Measurements from ENCODE around the gene SAP30BP.

The SAP30BP gene

DNA sequence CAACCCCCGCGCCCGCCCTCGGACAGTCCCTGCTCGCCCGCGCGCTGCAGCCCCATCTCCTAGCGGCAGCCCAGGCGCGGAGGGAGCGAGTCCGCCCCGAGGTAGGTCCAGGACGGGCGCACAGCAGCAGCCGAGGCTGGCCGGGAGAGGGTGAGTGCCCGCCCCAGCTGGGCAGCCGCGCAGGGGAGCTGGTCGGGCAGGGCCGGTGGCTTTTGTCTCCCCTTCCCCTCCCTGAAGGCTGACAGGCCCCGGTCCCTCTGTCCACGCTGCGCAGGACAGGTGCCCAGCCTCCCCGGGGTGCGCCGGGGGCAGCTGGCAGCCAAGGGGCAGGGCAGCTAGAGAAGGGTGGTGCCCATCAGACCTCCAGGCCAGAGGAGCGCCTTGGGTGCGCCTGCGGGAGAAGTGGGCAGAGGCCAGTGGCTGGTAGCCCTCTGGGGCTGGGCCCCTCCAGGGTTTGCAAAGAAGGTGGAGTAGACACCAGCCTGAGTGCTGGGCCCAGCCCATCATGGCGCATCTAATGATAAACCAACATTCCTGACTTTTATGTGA is 54.4 kb downstream of the SAP30BP start:
- no peak for DNase-seq (ENCODE audit: low spot score)

DNA sequence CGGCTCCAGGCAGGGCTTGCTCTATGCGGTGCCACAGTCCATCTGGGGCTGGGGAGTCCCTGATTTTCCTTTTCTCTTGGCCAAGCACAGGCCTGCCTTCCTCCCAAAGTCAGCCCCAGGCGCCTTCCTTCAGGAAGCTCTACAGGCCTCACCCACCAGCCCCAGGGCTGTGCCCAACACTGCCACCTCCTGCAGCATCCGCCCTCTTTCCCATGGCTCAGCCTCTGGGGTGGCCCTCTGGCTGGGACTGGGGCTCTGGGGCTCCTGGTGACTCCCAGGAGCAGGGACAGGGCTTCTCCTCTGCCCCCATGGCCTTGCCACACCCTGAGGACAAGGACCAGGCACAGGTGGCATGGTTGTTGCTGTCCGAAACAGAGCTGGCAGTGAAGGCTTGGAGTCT is 54.9 kb downstream of the SAP30BP start:
- DNase-seq (ENCODE audit: low spot score), result peak; percentile 40

DNA sequence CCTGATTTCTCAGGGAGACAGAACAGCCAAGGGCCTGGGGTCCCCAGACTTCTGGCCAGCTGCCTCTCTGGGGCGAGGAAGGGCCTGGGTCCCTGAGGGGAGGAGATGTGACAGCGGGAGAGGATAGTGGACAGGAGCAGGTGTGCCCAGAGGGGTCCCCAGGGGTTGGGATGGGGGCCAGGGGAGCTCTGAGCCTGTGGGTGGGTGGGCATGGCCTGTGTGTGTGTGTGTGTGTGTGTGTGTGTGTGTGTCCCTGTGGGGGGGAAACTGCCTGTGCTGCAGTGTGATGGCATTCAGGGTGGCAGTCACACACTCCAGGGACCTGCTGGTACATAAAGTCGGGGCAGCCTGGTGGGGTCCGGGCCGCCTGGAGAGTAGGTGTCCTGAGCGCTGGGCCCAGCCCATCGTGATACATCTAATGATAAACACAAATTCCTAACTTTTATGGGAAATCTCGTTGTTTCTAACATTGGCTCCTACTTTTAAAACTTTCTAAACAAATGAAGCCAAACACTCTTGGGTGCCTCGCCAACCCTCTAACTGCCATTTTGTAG is 55.5 kb downstream of the SAP30BP start:
- no peak for DNase-seq (ENCODE audit: low spot score)

DNA sequence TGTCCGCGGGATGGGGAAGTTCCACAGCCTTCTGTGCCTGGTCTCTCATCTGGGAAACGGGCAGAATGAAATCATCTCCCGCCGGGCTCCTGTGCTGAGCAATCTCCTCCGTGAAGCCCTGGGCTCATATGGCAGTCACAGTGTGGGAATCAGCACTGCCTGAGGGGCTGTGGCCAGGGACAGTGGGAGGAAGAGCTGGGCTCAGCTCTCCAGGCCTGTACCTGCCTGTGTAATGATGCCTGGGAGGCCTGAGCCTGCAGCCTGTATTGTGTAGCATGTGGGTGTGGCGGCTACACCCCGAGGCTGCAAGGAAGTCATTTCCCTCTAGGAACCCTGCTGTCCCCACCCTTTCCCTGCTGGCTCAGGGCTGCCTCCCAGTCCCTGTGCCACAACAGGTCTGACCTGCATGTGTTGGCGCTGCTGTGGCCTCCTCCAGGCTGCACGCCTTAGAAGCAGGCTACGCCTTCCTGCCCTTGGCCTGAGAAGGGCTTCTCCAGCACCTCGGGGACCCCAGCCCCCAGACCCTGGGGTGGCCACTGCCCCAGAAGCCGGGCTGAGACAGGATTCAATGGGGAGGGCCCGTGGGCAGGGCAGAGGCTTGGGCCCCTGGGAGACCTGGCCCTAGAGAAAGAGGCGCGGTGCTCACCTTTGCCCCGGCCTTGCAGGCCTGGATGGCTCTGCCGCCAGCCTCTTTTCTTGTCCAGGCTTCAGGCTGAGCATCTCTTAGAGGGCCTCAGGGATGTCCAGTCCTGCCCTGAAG is 56.2 kb downstream of the SAP30BP start:
- DNase-seq (ENCODE audit: low spot score), result peak; percentile 42

DNA sequence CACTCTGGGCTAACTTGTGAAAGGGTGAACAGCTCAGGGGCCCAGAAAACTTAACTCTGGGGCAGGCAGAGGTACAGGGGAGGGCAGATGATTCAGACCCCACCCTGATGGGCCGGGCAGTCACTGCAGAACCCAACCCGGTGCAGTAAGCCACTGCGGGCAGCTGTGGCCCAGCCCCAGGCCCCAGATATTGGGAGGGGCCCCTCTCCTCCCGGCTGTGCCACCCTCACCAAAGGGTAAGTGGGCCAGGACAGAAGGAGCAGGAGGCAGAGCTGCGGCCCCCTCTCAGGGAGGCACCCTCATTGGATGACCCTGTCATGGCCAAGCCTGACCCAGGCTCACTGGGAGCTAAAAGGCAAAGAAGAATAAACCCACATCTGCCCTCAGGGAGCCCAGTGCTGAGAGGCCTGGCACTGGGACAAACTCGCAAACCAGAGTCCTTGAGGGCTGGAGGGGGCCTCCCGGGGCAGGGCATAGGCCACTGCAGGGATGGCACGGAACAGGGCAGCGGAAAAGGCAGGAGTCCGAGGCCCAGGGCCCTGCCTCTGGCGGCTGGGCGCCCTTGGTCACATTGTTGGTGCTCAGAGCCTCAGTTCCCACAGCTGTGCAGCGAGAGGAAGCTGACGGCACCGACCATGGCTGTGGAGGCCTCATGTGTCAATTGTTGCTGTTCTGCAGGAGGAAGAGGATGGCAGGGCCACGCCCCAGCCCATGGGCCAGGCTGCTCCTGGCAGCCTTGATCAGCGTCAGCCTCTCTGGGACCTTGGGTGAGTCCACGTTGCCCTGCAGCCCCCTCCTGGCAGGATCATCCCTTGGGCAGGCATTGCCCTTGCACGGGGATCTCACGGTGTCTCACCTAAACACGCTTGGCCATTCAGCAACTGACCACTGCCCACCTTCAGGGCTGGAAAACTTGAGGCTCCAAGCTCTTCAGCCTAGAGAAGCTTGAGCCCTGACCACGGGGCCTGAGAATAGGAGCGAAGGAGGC is 57.2 kb downstream of the SAP30BP start:
- DNase-seq (ENCODE audit: low spot score), result no peak

DNA sequence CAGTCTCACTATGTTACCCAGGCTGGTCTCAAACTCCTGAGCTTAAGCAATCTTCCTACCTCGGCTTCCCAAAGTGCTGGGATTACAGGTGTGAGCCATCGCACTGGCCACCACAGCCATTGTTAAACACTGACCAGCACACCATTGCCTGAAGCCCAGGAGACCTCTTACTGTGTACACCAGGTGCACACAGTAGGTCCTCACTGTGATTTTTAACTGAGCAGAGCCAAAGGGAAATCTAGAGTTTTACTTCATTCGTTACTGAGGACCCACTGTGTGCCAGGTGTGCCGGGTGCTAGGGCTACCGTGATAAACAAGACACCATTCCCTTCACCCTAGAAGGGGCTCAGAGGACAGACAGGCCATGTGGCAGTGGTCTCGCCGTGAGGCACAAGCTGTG is 58.4 kb downstream of the SAP30BP start:
- DNase-seq (ENCODE audit: low spot score), result no peak

DNA sequence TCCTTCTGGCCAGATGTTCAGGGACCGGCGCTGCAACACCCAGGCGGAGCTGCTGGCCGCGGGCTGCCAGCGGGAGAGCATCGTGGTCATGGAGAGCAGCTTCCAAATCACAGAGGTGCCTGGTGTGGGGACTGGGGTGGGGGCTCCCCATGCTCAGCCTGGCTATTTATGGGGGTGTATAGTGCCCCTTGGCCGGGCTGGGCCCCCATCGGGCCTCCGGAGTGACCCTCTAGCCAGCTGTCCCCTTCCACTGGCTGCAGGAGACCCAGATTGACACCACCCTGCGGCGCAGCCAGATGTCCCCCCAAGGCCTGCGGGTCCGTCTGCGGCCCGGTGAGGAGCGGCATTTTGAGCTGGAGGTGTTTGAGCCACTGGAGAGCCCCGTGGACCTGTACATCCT is 60.3 kb downstream of the SAP30BP start:
- no peak for DNase-seq (ENCODE audit: low spot score)

DNA sequence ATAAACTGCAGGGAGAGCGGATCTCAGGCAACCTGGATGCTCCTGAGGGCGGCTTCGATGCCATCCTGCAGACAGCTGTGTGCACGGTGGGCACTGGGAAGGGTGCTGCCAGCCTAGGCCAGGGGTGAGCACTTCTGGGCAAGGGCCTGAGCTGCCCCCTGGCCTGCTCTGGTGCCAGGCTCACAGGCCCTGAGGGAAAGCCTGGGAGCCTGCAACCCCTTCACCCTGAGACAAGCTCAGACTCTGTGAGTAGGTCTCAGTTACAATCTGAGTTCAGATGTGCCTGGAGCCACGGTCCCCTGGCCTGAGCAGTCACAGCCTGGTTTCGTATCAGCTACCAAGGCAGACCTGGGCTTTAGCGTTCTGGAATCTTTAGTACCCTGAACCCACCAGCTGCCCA is 62.2 kb downstream of the SAP30BP start:
- no peak for DNase-seq (ENCODE audit: low spot score)

DNA sequence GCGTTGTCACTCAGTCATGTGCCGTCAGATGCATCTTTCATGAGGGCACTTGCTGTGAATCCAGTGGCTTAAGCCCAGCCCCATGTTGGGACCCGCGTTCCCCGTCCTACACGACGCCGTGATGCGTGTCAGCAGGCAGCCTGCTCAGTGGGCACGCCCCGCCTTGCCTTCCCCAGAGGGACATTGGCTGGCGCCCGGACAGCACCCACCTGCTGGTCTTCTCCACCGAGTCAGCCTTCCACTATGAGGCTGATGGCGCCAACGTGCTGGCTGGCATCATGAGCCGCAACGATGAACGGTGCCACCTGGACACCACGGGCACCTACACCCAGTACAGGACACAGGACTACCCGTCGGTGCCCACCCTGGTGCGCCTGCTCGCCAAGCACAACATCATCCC is 62.9 kb downstream of the SAP30BP start:
- no peak for DNase-seq (ENCODE audit: low spot score)

DNA sequence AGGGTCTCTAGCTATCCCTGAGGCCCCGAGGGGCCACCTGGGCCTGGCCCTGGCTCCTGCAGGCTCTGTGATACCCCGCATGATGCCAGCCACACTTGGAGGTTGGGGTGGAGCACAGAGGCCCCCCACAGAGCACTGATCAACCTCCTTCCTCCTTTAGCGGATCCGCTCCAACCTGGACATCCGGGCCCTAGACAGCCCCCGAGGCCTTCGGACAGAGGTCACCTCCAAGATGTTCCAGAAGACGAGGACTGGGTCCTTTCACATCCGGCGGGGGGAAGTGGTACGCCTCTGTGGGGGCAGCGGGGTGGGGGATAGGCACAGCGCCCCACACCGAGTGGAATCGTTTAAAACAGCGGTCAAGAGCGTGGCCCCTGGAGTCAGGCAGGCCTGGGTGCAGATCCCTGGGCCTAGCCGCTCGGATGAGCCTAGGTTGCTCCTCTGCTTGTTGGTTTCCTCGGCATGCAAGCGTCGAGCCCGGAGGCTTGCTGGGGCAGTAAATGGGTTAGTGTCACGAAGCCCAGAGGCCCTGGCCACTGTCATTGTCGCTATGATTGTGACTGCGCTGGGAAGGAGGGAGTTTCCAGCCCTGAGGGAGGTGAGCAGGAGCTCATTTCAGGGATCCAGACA is 64.1 kb downstream of the SAP30BP start:
- DNase-seq (ENCODE audit: low spot score), result no peak

DNA sequence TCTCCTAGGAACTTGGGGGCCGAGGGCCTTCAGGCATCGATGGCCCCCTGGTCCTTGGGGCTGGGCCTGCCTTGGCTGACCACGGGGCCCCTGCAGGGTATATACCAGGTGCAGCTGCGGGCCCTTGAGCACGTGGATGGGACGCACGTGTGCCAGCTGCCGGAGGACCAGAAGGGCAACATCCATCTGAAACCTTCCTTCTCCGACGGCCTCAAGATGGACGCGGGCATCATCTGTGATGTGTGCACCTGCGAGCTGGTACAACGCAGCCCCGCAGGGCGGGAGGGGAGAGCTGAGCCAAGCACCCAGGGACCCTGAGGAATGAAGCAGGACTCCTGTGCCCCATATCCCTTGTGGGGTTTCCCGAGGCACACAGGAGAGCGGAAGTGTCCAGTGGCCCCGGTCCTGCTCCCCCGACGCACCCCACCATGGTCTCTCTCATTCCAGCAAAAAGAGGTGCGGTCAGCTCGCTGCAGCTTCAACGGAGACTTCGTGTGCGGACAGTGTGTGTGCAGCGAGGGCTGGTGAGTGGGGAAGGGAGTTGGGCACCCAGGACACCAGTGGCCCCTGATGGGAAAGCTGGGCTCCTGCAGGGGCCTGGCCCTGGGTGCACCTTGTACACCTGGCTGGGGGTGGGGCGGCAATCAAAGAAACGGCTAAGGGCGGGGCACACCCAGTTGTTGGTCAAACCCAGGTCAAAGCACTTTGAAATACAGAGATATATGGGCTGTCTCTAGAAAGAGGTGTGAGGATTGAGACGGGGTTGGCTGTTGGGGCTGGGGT is 64.8 kb downstream of the SAP30BP start:
- DNase-seq (ENCODE audit: low spot score), result no peak

DNA sequence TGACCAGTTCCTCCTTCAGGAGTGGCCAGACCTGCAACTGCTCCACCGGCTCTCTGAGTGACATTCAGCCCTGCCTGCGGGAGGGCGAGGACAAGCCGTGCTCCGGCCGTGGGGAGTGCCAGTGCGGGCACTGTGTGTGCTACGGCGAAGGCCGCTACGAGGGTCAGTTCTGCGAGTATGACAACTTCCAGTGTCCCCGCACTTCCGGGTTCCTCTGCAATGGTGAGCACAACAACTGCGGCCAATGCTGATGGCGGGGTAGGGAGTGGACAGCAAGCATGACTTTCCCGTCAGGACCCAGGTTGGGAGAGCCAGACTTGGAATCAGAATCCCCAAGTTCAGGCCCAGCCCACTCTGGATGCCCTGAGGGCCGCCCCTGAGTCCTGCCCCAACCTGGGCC is 66.3 kb downstream of the SAP30BP start:
- no peak for DNase-seq (ENCODE audit: low spot score)

DNA sequence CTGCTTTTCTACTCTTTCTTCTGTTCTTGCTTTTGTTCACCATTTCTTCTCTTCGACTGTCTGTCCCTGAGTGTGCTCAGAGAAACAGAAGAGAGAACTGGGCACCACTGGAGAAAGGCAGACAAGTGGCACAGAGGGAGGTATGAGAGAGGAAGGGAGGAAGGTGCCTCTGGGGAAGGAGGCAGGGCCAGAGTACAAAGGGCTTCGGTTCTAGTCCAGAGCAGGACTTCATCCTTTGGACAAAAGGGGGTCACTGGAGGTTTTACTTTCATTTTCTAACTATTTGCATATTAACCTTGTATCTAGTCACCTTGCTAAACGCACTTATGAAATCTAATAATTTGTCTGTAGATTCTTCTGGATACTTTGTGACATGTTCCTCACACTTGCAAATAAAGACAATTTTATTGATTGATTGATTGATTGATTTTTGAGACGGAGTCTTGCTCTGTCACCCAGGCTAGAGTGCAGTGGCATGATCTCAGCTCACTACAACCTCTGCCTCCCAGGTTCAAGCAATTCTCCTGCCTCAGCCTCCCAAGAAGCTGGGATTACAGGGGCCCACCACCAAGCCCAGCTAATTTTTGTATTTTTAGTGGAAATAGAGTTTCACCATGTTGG is 67.6 kb downstream of the SAP30BP start:
- DNase-seq (ENCODE audit: low spot score), result no peak

DNA sequence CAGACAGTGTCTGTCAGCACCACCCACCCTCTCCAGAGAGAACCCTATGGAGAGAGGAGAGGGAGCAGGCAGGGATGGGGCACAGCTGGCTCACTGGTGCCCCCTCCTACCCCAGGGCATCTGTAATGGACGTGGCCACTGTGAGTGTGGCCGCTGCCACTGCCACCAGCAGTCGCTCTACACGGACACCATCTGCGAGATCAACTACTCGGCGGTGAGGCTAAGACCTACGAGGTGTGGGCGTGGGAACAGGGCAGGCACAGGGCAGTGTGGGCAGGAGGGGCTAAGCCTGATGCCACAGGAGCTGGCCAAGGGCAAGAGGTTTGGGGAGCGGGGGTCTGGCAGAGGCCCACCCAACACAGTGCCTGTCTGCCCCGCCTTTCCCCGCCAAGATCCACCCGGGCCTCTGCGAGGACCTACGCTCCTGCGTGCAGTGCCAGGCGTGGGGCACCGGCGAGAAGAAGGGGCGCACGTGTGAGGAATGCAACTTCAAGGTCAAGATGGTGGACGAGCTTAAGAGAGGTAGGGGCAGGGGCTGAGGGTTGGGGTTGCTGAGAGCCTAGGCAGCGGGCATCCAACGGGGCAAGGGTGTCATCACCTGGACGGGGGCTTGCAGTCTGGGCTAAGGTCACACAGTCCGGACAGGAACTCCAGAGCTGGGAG is 69.2 kb downstream of the SAP30BP start:
- no peak for DNase-seq (ENCODE audit: low spot score)

DNA sequence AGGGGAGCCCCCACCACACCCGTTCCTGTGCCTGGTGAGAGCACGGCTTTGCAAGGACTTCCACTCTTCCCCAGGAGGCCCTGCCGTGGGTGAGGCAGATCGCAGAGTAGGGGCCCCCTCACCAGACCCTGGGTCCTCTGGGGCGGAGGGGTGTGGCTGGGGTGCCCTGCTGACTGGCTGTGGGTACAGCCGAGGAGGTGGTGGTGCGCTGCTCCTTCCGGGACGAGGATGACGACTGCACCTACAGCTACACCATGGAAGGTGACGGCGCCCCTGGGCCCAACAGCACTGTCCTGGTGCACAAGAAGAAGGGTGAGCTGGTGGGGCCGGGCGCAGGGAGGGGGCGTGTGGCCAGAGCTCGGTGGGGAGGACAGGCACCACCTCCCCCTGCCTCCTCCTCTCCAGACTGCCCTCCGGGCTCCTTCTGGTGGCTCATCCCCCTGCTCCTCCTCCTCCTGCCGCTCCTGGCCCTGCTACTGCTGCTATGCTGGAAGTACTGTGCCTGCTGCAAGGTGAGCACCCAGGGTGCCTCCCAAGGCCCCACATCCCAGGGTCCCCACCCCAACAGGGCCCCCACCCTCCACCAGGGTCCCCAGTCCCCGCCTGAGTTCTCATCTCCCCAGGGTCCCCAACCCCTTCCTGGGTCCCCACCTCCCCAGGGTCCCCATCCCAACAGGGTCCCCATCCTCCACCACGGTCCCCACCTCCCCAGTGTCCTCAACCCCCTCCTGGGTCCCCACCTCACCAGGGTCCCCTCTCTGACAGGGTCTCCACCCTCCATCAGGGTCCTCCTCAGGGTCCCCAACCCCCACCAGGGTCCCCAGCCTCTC is 70.2 kb downstream of the SAP30BP start:
- no peak for DNase-seq (ENCODE audit: low spot score)

DNA sequence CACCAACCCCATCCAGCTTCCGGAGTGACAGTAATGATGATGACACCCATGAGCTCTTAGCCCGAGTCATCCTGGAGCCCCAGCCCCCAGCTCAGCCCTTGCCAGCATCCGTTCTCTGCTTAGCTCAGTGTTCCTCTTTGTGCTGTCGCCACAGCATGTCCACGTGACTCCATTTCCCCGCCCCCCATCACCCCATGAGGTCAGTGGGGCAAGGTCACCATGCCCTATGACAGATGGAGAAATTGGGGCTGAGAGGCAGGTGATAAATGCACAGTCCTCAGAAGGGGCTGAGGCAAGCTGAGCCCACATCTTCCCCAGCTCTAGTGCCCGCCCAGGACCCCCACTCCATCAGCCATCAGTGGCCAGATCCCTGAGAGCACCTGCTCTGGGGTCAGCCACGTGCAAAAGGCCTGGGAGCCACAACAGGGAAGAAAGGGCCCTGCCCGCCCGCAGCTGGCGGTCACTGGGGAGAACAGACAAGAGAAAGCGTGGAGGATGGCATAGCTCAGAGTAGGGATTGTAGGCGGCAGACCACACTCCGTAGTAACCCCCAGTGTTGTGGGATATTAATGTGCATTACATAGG is 71.2 kb downstream of the SAP30BP start:
- DNase-seq (ENCODE audit: low spot score), result peak; percentile 48

DNA sequence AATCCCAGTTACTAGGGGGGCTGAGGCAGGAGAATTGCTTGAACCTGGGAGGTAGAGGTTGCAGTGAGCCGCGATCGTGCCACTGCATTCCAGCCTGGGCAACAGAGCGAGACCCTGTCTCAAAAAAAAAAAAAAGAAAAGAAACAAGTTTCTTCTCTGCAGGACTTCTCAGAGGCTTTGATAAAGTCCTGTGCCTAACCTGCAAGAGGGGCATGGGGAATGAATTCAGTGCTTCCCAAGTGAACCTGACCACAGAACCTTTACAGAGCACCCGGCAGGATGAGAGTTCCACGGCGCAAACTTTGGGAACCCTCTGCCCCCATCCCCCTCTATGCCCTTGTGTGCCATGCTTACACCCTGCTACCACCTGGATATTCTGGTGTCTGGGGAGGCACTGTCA is 72.0 kb downstream of the SAP30BP start:
- DNase-seq (ENCODE audit: low spot score), result no peak

DNA sequence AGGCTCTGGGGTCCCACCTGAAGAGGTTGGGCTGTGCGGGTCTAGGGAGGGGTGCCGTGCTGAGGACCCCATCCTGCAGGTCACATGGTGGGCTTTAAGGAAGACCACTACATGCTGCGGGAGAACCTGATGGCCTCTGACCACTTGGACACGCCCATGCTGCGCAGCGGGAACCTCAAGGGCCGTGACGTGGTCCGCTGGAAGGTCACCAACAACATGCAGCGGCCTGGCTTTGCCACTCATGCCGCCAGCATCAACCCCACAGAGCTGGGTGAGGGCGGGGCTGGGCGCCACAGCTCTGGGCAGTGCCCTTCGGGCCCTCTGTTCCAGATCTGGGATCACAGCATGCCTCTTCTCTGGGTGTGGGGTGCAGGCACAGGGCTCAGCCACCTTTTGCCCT is 72.7 kb downstream of the SAP30BP start:
- no peak for DNase-seq (ENCODE audit: low spot score)

DNA sequence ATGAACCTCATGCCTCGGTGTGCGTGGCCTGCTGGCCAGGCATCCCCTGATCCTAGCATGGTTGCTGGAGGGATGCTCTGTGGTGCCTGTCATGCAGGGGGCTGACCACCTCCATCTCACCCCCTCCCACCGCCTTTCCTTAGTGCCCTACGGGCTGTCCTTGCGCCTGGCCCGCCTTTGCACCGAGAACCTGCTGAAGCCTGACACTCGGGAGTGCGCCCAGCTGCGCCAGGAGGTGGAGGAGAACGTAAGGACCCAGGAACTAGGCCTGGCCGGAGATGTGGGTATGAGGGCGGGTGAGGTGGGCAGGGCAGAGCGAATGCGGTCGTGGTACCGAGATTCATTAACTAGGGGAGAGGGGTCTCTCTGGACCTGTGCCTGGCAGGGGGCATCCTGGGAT is 73.1 kb downstream of the SAP30BP start:
- DNase-seq (ENCODE audit: low spot score), result no peak

All from kidney tubule cell (primary cell).